OCI-LY1 (cell line): ENCODE measurements around the gene GOLGA6L10.
"Not testable (repeated sequence)": the region's sequence is repeated elsewhere in the genome, so short reads cannot be mapped to it uniquely, and the experiment has no call there.

ENCODE experiments used
- H2AFZ ChIP-seq: fragments of 200-600 bp; sonication (generic), shearing (Covaris generic); 2 replicates; pipeline ENCODE4 v1.6.0; 2014; ENCODE audit warnings: antibody characterized with exemption, mild to moderate bottlenecking, low read length
- H3F3A ChIP-seq: fragments of 200-600 bp; sonication (generic), shearing (Covaris generic); 2 replicates; pipeline ENCODE4 v1.6.0; 2014; ENCODE audit warnings: mild to moderate bottlenecking, antibody characterized with exemption, low read length, moderate library complexity; ENCODE audit not compliant: insufficient read depth
- H3K27ac ChIP-seq: fragments of 200-600 bp; sonication (generic); 2 replicates; pipeline ENCODE4 v1.5.1; 2014; ENCODE audit warnings: low read length, mixed run types, mild to moderate bottlenecking, low read depth; ENCODE audit not compliant: poor library complexity, severe bottlenecking
- H3K27me3 ChIP-seq: fragments of 200-600 bp; sonication (generic); 2 replicates; pipeline ENCODE4 v1.6.0; 2014; ENCODE audit warnings: antibody characterized with exemption, mild to moderate bottlenecking, low read length, moderate library complexity; ENCODE audit not compliant: insufficient read depth
- H3K36me3 ChIP-seq: fragments of 200-600 bp; sonication (generic); 2 replicates; pipeline ENCODE4 v1.6.1; 2014; ENCODE audit warnings: mild to moderate bottlenecking, antibody characterized with exemption, low read length, moderate library complexity, mixed read lengths; ENCODE audit not compliant: insufficient read depth
- H3K4me1 ChIP-seq: fragments of 200-600 bp; sonication (generic); 2 replicates; pipeline ENCODE4 v1.5.1; 2014; ENCODE audit warnings: mild to moderate bottlenecking, low read length, moderate library complexity; ENCODE audit not compliant: insufficient read depth, severe bottlenecking
- H3K4me2 ChIP-seq: fragments of 200-600 bp; sonication (generic), shearing (Covaris generic); 2 replicates; pipeline ENCODE4 v1.6.1; 2014; ENCODE audit warnings: low read length
- H3K4me3 ChIP-seq: fragments of 200-600 bp; sonication (generic); 2 replicates; pipeline ENCODE4 v1.5.1; 2014; ENCODE audit warnings: low read length, low read depth, mild to moderate bottlenecking, mixed read lengths; ENCODE audit not compliant: poor library complexity, severe bottlenecking
- H3K79me2 ChIP-seq: fragments of 200-600 bp; shearing (Covaris generic); 2 replicates; pipeline ENCODE4 v1.6.1; 2016; ENCODE audit warnings: mixed run types, low read length, mixed read lengths; ENCODE audit not compliant: insufficient read depth
- H3K9ac ChIP-seq: fragments of 200-600 bp; sonication (generic), shearing (Covaris generic); 2 replicates; pipeline ENCODE4 v1.6.1; 2014; ENCODE audit warnings: mild to moderate bottlenecking, low read length, mixed read lengths
- H3K9me2 ChIP-seq: fragments of 200-600 bp; sonication (generic), shearing (Covaris generic); 2 replicates; pipeline ENCODE4 v1.6.1; 2014; ENCODE audit warnings: low read depth, mild to moderate bottlenecking, low read length, mixed read lengths
- H3K9me3 ChIP-seq: fragments of 200-600 bp; shearing (Covaris generic); 2 replicates; pipeline ENCODE4 v1.6.1; 2014; ENCODE audit warnings: low read length, mixed read lengths
- H4K20me1 ChIP-seq: fragments of 200-600 bp; sonication (generic), shearing (Covaris generic); 2 replicates; pipeline ENCODE4 v1.6.0; 2016; ENCODE audit warnings: mild to moderate bottlenecking, low read length; ENCODE audit not compliant: insufficient read depth

Gene GOLGA6L10

GRCh38 chr15:82337051-82337450, 12.2 kb downstream of the GOLGA6L10 start:
- H3K79me2 ChIP-seq, H3K27me3 ChIP-seq, H3K36me3 ChIP-seq, H3F3A ChIP-seq, H3K9ac ChIP-seq, H3K27ac ChIP-seq, H3K9me3 ChIP-seq, H3K4me2 ChIP-seq, H3K4me1 ChIP-seq, H3K4me3 ChIP-seq, H4K20me1 ChIP-seq, H3K9me2 ChIP-seq, H2AFZ ChIP-seq: not testable (repeated sequence)

GRCh38 chr15:82336180-82336647, 13.1 kb downstream of the GOLGA6L10 start:
- H3K9me2 ChIP-seq, H2AFZ ChIP-seq: not testable (repeated sequence)

GRCh38 chr15:82335006-82335405, 14.3 kb downstream of the GOLGA6L10 start:
- not testable (repeated sequence) for H3K27ac ChIP-seq, H3K36me3 ChIP-seq, H3K79me2 ChIP-seq, H3K9me3 ChIP-seq, H3K4me1 ChIP-seq, H2AFZ ChIP-seq, H4K20me1 ChIP-seq, H3K27me3 ChIP-seq, H3K4me3 ChIP-seq, H3K9ac ChIP-seq, H3K9me2 ChIP-seq, H3F3A ChIP-seq, H3K4me2 ChIP-seq

More at GRCh38 chr15:82336180-82336647, 13.1 kb downstream of the GOLGA6L10 start:
- not testable (repeated sequence) for H3K27ac ChIP-seq, H3K36me3 ChIP-seq, H3K4me3 ChIP-seq, H3K9me3 ChIP-seq, H3K9ac ChIP-seq, H3F3A ChIP-seq, H3K27me3 ChIP-seq, H3K4me1 ChIP-seq, H4K20me1 ChIP-seq, H3K79me2 ChIP-seq, H3K4me2 ChIP-seq

GRCh38 chr15:82334554-82334932, 14.7 kb downstream of the GOLGA6L10 start:
- not testable (repeated sequence) for H3K9me2 ChIP-seq, H3K4me3 ChIP-seq, H4K20me1 ChIP-seq, H3K27me3 ChIP-seq, H3K9ac ChIP-seq, H3K79me2 ChIP-seq, H3K9me3 ChIP-seq, H2AFZ ChIP-seq, H3K27ac ChIP-seq, H3K36me3 ChIP-seq, H3K4me1 ChIP-seq, H3F3A ChIP-seq, H3K4me2 ChIP-seq

- not testable (repeated sequence) for H4K20me1 ChIP-seq, H3K36me3 ChIP-seq, H2AFZ ChIP-seq, H3K4me2 ChIP-seq, H3K4me1 ChIP-seq, H3F3A ChIP-seq, H3K27ac ChIP-seq, H3K27me3 ChIP-seq, H3K79me2 ChIP-seq, H3K9me2 ChIP-seq, H3K9me3 ChIP-seq, H3K9ac ChIP-seq, H3K4me3 ChIP-seq
Observed at GRCh38 chr15:82333603-82334553, 15.4 kb downstream of the GOLGA6L10 start.

- not testable (repeated sequence) for H3K27ac ChIP-seq, H3K36me3 ChIP-seq, H3K4me1 ChIP-seq, H3K79me2 ChIP-seq, H3K4me3 ChIP-seq, H3K9me2 ChIP-seq, H3K27me3 ChIP-seq, H4K20me1 ChIP-seq, H3K9ac ChIP-seq, H3K4me2 ChIP-seq, H2AFZ ChIP-seq, H3F3A ChIP-seq, H3K9me3 ChIP-seq
Observed at GRCh38 chr15:82332711-82333602, 16.3 kb downstream of the GOLGA6L10 start.

- not testable (repeated sequence) for H3K9ac ChIP-seq, H3K9me2 ChIP-seq, H3K36me3 ChIP-seq, H2AFZ ChIP-seq, H3K27me3 ChIP-seq, H3K9me3 ChIP-seq, H4K20me1 ChIP-seq, H3K79me2 ChIP-seq, H3F3A ChIP-seq, H3K4me1 ChIP-seq, H3K27ac ChIP-seq, H3K4me3 ChIP-seq, H3K4me2 ChIP-seq
Observed at GRCh38 chr15:82331576-82332304, 17.5 kb downstream of the GOLGA6L10 start.
